GM19328 (cell line): ENCODE measurements around the gene PPEF2.

Experiments used
- ATAC-seq: cut with Tn5 transposase; IDR thresholded peaks from one replicate; pipeline ENCODE4 v1.9.1; 2021; ENCODE audit warnings: mild to moderate bottlenecking, moderate library complexity; ENCODE audit not compliant: unreplicated experiment

The PPEF2 gene

GRCh38 chr4:75834095-75834771, 68.0 kb downstream of the PPEF2 start:
- ATAC-seq = no peak

GRCh38 chr4:75831856-75832405, 70.3 kb downstream of the PPEF2 start:
- no peak for ATAC-seq

- no peak for ATAC-seq
These were observed 71.3 kb downstream of the PPEF2 start for GRCh38 chr4:75830906-75831305.

GRCh38 chr4:75823812-75824211, 78.4 kb downstream of the PPEF2 start:
- ATAC-seq = no peak

GRCh38 chr4:75822416-75822815, 79.8 kb downstream of the PPEF2 start:
- ATAC-seq = no peak

GRCh38 chr4:75821966-75822365, 80.3 kb downstream of the PPEF2 start:
- ATAC-seq = no peak

GRCh38 chr4:75821216-75821615, 81.0 kb downstream of the PPEF2 start:
- no peak for ATAC-seq

GRCh38 chr4:75820676-75821075, 81.6 kb downstream of the PPEF2 start:
- ATAC-seq = no peak

GRCh38 chr4:75820197-75820596, 82.1 kb downstream of the PPEF2 start:
- no peak for ATAC-seq

GRCh38 chr4:75819121-75819520, 83.1 kb downstream of the PPEF2 start:
- no peak for ATAC-seq

- no peak for ATAC-seq
These were observed 84.4 kb downstream of the PPEF2 start for GRCh38 chr4:75817901-75818300.
